Uterus (tissue), 4 donors: Measurements from ENCODE around the gene MID1. TPM values are rescaled to one million over a fixed set of nuclear protein-coding genes. Genes with fewer than 3 reads are reported as not detected.

ENCODE experiments used
- DNase-seq, 2 donors: peaks; one replicate each; pipeline ENCODE4 v3.0.0-alpha.2; 2019 to 2020
- H3K27ac ChIP-seq, 2 donors: fragments of 200-600 bp; sonication (generic); 1 replicate in 1 of 2; 2 replicates in 1 of 2; pipeline ENCODE4 v1.5.1; 2016 to 2018
- H3K27me3 ChIP-seq, 2 donors: fragments of 200-600 bp; sonication (generic); one replicate each; pipeline ENCODE4 v1.5.1; 2018 to 2019; ENCODE audit warnings: control low read depth in 1 of 2
- H3K36me3 ChIP-seq, 2 donors: fragments of 200-600 bp; sonication (generic); one replicate each; pipeline ENCODE4 v1.5.1; 2019; ENCODE audit warnings: control low read depth in 1 of 2
- H3K4me1 ChIP-seq, 2 donors: fragments of 200-600 bp; sonication (generic); one replicate each; pipeline ENCODE4 v1.5.1; 2018 to 2019; ENCODE audit warnings: control low read depth in 1 of 2
- H3K4me3 ChIP-seq, 2 donors: fragments of 200-600 bp; sonication (generic); 1 replicate in 1 of 2; 2 replicates in 1 of 2; pipeline ENCODE4 v1.5.1; 2018 to 2019; ENCODE audit warnings: mild to moderate bottlenecking in 1 of 2
- H3K9me3 ChIP-seq, 2 donors: fragments of 200-600 bp; sonication (generic); one replicate each; pipeline ENCODE4 v1.5.1; 2019; ENCODE audit warnings: control low read depth in 1 of 2
- CTCF ChIP-seq, 4 experiments: fragments of 200-600 bp in 2 of 4; fragments of 450-650 bp in 2 of 4; sonication (generic) in 2 of 4; IDR thresholded peaks; one replicate each; pipeline ENCODE4 v1.5.1; 2016 to 2019; ENCODE audit warnings: antibody characterized with exemption in 4 of 4, mild to moderate bottlenecking in 2 of 4, moderate library complexity in 1 of 4
- POLR2A ChIP-seq, 2 donors: fragments of 450-650 bp; IDR thresholded peaks; one replicate each; pipeline ENCODE4 v1.6.1; 2016; ENCODE audit warnings: antibody characterized with exemption in 2 of 2, mild to moderate bottlenecking in 1 of 2, moderate library complexity in 1 of 2
- intact Hi-C: fragments of 100-400 bp; cut with DNase I; formaldehyde crosslinking; loops from one replicate; pipeline ENCODE4 v1.15.1; 2023; ENCODE audit warnings: low total_unique reads
- total RNA-seq, 4 donors: library from RNA; depleted of rRNA in 3 of 4; stranded (reverse); fragments of >200 nt in 3 of 4; gene quantifications; one replicate each; pipeline versions ENCODE4 v1.1.0 to v1.2.4, GENCODE V29; 2014 to 2023
- donor health status: DM: yes; HTN: yes; CAD: no.

The MID1 gene
- total RNA-seq = 10 to 100 TPM in 3 of 4 donors, 1 to 10 TPM in 1; 9.1 to 29.2 (median 18.8) TPM

- peak within 1 kb of the TSS; percentile 52 for H3K4me3 ChIP-seq
- no peaks in the 10 kb centered on the region for H3K4me1 ChIP-seq
- no peaks in the 10 kb centered on the region for H3K36me3 ChIP-seq
- intact Hi-C loops = loop anchor here (10.0 kb wide), 1 partner anchor 485 kb away; no protein-coding TSS in a partner anchor
- peak within 1 kb of the TSS; percentile 80 to 85 for H3K27ac ChIP-seq
- no peaks in the 10 kb centered on the region for H3K9me3 ChIP-seq
- peak; percentile 72 to 79 for DNase-seq
- no peaks in the 10 kb centered on the region for H3K27me3 ChIP-seq
- TF ChIP-seq CTCF (IDR thresholded peaks at IDR 0.05) = no peak
- TF ChIP-seq POLR2A (IDR thresholded peaks at IDR 0.05) = peak; percentile 39 to 64
These were observed at the start of gene MID1 for GRCh38 chrX:10620121-10620699. MID1 (minus strand) TSS chrX:10620585; CDS start chrX:10567547, 53,038 bp downstream.

GRCh38 chrX:10667143-10667542 lies 46.8 kb upstream of the MID1 start:
- intact Hi-C loops = no loop called here
- Histone ChIP-seq H3K4me3 (no peak overlapping the region), H3K27ac (no peak overlapping the region), H3K36me3 (no peaks in the 10 kb centered on the region), H3K4me1 (no peaks in the 10 kb centered on the region), H3K27me3 (no peaks in the 10 kb centered on the region), H3K9me3 (no peaks in the 10 kb centered on the region)
- DNase-seq = no peak
- TF ChIP-seq POLR2A (IDR thresholded peaks at IDR 0.05) = no peak

- intact Hi-C loops = no loop called here
- Histone ChIP-seq H3K36me3 (no peaks in the 10 kb centered on the region), H3K27me3 (no peaks in the 10 kb centered on the region), H3K4me3 (no peak overlapping the region), H3K4me1 (no peaks in the 10 kb centered on the region), H3K9me3 (no peaks in the 10 kb centered on the region), H3K27ac (no peak overlapping the region)
- no peak for DNase-seq
- no peak for TF ChIP-seq POLR2A (IDR thresholded peaks at IDR 0.05)
- TF ChIP-seq CTCF (IDR thresholded peaks at IDR 0.05) = no peak
These were observed 45.7 kb upstream of the MID1 start for GRCh38 chrX:10666102-10666501.

- Histone ChIP-seq H3K36me3 (no peaks in the 10 kb centered on the region), H3K27me3 (no peaks in the 10 kb centered on the region), H3K4me3 (no peak overlapping the region), H3K4me1 (no peaks in the 10 kb centered on the region), H3K9me3 (no peaks in the 10 kb centered on the region), H3K27ac (no peak overlapping the region)
- no peak for DNase-seq
- TF ChIP-seq POLR2A (IDR thresholded peaks at IDR 0.05) (no peak), CTCF (IDR thresholded peaks at IDR 0.05) (no peak)
- intact Hi-C loops = no loop called here
These were observed 45.3 kb upstream of the MID1 start for GRCh38 chrX:10665681-10666080.

GRCh38 chrX:10660171-10660570 lies 39.8 kb upstream of the MID1 start:
- no peaks in the 10 kb centered on the region for H3K4me1 ChIP-seq
- H3K4me3 ChIP-seq = no peak overlapping the region
- no peak for TF ChIP-seq CTCF (IDR thresholded peaks at IDR 0.05)
- no peak for TF ChIP-seq POLR2A (IDR thresholded peaks at IDR 0.05)
- intact Hi-C loops = no loop called here
- no peak for DNase-seq
- no peaks in the 10 kb centered on the region for H3K9me3 ChIP-seq
- H3K27me3 ChIP-seq = no peaks in the 10 kb centered on the region
- H3K27ac ChIP-seq = no peak overlapping the region
- no peaks in the 10 kb centered on the region for H3K36me3 ChIP-seq

- intact Hi-C loops = no loop called here
- TF ChIP-seq CTCF (IDR thresholded peaks at IDR 0.05) = no peak
- TF ChIP-seq POLR2A (IDR thresholded peaks at IDR 0.05) = no peak
- DNase-seq = no peak
- H3K9me3 ChIP-seq = no peaks in the 10 kb centered on the region
- no peaks in the 10 kb centered on the region for H3K36me3 ChIP-seq
- no peaks in the 10 kb centered on the region for H3K4me1 ChIP-seq
- no peak overlapping the region for H3K4me3 ChIP-seq
- no peak overlapping the region for H3K27ac ChIP-seq
- no peaks in the 10 kb centered on the region for H3K27me3 ChIP-seq
These were observed 35.8 kb upstream of the MID1 start for GRCh38 chrX:10656214-10656613.
